ENCODE data around the gene PIGO.

DNA sequence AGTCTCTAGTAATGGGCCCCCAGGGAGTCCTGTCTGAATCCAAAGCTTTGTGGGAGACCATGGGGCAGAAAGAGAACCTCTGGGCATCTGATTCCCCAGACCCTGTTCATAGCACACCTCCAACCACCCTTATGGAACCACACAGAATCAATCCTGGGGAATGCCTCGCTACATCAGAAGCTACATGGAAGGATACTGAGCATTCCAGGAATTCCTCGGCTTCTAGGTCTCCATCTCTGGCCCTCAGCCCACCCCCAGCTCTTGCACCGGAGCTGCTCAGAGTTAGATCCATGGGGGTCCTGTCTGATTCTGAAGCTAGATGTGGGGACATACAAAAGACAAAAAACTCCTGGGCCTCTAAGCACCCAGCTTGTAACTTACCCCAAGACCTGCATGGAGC, 52.3 kb downstream of the PIGO start:
- TF ChIP-seq CTCF (IDR thresholded peaks at IDR 0.05): no peak
- TF ChIP-seq POLR2A (IDR thresholded peaks at IDR 0.05): no peak

All from breast epithelium (tissue), 3 donors.